Mucosa of gallbladder (tissue), 1 donor: ENCODE measurements around the gene RBM45. TPM values are rescaled to one million over a fixed set of nuclear protein-coding genes. Genes with fewer than 3 reads are reported as not detected.
"Not testable (repeated sequence)": the region's sequence is repeated elsewhere in the genome, so short reads cannot be mapped to it uniquely, and the experiment has no call there.

Experiments used
- DNase-seq: peaks from one replicate; pipeline ENCODE4 v3.0.0-alpha.2; 2020; ENCODE audit warnings: low spot score
- total RNA-seq: library from RNA; stranded (reverse); gene quantifications from one replicate; pipeline ENCODE4 v1.2.1, GENCODE V29; 2021
- donor health status: DM: no; HTN: no; CAD: no.

The RBM45 gene
- total RNA-seq, 1 donor from 2014 or later, result 9.3 TPM

DNA sequence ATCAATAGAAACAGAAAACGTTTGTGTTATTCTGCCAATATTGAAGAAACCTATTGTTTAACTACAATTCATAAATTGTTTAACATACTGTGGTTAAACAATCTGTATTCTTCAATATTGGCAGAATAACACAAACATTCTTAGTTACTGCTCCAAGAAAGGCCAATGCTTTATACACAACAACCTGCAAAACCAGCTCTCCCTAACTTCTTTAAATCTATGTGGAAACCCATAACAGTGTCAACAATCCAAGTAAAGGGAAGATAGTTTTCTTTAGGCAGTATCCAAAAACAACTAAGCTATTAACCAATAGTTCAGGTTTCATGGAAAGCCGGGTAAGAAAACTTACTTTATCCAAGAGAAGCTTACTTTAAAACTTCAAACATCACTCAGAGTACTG, 6.2 kb upstream of the RBM45 start:
- no peak for DNase-seq

DNA sequence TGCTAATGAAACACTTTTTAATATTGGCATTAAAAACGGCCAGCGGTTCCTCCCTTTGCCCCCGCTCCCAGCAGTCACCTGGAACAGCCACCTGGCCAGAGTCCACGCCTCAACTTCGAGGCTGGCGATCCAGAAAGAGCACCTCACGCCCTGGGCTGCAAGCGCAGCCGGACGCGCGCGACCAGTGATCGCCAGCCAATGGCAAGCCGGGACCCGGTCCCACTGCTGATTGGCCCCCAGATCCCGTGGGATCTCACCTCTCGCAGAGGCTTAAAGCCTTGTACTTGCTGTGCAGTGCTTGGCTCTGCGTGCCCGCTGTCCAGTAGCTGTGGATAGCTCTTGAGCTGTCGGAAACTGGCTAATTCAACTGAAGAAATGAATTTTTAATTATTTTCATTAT, 4.1 kb upstream of the RBM45 start:
- DNase-seq, result no peak

GRCh38 chr2:178109813-178110212, 2.4 kb upstream of the RBM45 start:
- no peak for DNase-seq

- DNase-seq, result no peak
Measured at GRCh38 chr2:178110681-178111080, 1.6 kb upstream of the RBM45 start.

DNA sequence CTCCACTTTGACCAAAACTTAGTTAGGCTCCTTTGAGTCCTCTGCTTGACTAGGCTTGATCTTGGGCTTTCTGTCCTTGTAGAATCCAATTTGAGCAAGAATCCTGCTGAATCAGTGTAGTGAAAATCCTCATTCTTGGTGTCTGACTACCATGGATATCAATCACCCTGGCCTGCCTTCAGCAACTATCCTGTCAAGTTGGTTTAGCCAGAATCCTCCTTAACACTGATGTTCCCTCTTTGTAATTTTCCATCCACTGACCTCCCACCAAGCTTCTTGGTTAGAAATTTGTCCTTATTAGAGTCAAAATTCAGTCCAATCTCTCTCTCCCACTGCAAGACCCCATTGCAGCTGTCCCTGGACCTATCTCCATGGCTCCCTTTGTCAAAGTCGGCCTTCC, 494 bp upstream of the RBM45 start:
- DNase-seq, result no peak

DNA sequence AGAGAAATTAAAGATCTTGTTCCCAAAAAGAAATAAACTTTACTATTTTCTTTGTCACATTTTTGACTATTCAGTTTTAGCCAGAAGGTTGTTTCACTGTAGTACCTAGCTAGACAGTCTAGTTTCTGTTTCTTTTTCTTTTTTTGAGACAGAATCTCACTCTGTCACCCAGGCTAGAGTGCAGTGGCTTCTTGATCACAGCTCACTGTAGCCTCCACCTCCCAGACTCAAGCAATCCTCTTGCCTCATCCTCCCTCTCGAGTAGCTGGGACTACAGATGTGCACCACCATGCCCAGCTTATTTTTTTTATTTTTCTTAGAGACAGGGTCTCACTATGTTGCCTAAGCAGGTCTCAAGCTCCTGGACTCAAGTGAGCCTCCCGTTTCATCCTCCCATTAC, 2.2 kb downstream of the RBM45 start:
- DNase-seq, result no peak

DNA sequence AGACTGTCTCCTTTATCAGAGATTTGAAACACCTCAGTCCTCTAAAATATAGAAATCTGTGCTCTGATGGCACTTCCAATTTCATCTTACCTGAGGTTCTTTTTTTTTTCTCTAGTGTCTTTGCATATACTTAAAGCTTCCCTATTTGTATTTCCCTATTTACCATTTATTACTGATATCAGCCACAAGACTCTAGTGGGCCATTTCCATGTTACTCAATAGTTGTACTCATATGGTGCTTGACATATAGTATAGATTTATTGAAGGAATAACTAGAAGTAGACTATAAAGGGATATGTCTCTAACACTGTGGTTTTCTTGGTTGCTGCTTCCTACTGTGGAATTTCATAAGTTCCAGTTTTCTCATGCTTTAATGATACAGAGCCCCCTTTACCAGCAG, 3.0 kb downstream of the RBM45 start:
- no peak for DNase-seq

- no peak for DNase-seq
Measured at GRCh38 chr2:178117725-178118124, 5.5 kb downstream of the RBM45 start.

GRCh38 chr2:178119179-178119922, 7.1 kb downstream of the RBM45 start:
- no peak for DNase-seq

DNA sequence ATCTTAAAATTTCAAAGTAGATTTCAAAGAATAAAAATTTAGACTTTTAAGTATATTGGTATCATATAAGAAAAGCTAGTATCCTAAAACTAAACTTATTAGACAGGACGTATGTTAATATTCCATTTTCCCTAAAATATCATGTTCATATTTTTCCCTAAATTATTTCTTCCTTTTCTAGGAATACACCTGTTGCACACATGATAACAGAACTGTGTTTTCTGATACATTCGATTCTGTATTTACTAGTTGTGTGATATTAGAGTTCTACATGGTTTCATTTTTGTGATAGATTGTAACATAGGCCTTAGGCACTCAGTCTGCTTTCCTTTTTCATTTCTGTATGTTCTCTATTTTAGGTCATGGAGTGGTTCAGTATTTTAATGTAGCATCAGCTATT, 10.9 kb downstream of the RBM45 start:
- DNase-seq, result no peak

DNA sequence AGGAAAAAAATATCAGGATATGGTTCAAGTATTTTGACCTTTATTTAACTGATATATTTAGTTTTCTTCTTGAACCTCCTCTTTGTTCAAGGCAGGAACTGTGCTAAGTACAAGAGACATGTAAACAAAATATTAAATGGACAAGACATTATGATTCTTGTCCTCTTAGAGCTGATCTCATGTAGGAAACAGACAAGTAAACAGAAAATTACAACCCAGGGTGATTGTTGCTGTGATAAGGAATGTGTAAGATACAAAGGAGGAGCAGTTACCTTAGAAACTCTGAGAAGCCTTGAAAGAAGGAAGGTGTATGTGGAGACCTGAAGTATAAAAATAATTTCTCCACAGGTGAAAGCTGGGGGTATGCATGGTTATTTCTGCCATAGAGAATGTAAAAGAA, 12.9 kb downstream of the RBM45 start:
- DNase-seq, result no peak

- no peak for DNase-seq
Measured at GRCh38 chr2:178125862-178126261, 13.6 kb downstream of the RBM45 start.

DNA sequence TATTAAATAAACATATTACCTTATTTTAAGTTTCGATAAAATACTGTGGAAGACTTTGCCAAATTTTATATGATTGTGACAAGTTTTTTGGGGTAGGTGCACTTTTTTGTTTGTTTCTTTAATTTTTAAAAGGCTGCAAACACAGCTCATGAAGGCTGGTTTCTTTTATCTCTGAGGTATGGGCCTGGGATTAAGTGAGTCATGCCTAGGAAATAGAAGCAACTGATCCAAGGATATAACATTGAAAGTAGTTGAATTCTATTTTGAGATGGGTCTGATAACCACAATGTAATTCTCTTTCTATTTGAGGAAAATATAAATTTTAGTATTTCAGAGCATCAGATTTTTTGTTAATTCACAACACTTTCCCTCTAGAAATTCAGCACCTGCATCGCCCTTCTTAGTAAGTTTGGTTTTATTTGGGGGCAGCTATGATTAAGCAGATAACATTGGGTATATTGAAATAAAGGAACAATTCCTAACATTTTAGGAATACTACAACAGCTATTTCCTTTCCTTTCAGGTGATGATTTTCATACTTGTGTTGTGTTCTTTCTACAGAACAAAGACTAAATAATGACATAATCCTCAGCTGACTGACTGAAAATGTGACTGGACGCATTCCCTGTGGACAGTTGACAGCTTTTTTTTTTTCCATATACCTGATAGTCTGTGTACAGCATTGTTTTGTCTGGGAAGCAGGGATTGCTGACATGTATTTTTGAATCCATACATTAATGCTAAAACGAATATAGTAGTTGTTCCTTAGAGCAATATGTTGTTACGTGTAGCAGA, 16.8 kb downstream of the RBM45 start:
- DNase-seq, result no peak

DNA sequence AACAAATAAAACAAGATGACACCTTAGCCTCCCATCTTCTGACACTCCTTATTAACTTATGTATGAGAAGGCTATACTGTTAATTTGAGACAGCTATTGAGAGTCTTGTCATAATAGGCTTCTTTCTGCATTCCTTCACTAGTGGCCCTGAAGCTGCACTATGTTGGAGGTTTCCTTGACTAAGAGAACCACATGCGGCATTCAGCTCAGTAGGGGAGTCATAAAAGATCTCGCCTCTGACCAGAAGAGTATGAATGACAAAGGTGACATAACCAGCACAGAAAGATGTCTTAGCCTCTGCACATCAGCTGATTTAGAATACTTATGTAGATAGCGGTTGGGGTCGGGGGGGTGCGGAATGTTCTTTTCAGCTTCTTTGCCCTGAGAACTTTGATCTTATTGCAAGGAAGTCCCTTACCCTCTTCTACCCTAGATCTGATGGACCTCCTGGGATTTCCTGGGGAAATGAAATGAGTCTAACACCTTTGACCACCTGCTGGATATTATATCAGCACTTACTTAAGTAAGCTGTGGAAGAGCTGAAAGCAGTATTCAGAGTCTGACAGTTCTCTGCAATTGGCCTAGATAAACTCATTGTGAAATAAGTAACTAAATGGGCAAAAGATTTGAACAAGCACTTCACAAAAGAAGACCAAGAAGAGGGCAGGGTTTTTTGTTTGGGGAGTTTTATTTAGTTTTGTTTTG, 24.2 kb downstream of the RBM45 start:
- no peak for DNase-seq

GRCh38 chr2:178142274-178143065, 30.2 kb downstream of the RBM45 start:
- no peak for DNase-seq

GRCh38 chr2:178143481-178143880, 31.2 kb downstream of the RBM45 start:
- DNase-seq, result no peak

DNA sequence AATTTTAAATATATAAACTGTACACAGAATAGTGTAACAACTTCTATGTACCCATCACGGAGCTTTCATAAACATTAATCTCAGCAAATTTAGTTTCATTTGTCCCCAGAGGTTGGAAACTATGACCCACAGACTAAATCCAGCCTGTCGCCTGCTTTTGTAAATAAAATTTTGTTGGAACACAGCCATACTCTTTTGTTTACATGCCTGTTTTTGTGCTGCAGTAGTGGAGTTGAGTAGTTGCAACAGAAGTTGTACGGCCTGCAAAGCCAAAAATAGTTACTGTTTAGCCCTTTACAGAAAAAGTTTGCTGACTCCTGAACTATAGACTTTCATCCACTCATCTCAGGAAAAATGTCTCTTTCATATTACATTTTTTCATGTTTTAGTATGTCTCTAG, 39.8 kb downstream of the RBM45 start:
- DNase-seq, result no peak

DNA sequence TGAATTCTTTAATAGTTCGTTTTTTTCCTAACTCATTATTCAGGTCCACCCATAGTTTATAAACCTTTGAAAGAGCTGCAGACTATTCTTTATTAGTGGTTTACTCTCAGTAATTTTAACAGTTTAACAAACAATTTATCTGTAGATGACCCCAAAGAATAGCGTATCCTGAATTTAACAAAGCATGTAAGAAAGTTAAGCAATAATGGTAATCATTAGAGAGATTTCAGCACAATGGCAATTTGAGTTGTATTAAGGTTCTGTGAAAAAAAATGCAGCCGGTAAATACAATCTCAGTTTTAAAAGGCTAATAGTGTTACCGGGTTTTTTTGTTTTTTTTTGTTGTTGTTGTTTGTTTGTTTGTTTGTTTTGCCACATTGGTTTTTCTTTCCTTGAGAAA, 40.3 kb downstream of the RBM45 start:
- DNase-seq, result no peak

DNA sequence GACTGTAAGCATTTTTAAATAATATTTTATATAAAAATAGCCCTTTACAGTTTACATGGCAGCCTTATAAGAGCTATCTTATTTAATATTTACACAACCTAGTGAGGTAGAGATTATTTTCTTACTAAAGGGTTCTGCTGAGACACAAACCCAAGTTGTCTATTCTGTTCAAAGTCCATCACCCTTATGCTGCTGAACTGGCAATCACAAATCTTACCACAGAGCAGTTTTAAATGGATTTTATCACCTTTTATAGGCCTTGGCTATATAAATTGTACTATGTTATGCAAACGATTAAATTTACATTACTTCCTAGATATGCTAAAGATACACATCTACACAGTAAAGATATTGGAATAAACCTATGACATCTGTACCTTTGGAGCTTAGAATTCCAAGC, 40.7 kb downstream of the RBM45 start:
- no peak for DNase-seq

- DNase-seq, result not testable (repeated sequence)
Measured at GRCh38 chr2:178153878-178154277, 41.6 kb downstream of the RBM45 start.

GRCh38 chr2:178155524-178155923, 43.3 kb downstream of the RBM45 start:
- no peak for DNase-seq

DNA sequence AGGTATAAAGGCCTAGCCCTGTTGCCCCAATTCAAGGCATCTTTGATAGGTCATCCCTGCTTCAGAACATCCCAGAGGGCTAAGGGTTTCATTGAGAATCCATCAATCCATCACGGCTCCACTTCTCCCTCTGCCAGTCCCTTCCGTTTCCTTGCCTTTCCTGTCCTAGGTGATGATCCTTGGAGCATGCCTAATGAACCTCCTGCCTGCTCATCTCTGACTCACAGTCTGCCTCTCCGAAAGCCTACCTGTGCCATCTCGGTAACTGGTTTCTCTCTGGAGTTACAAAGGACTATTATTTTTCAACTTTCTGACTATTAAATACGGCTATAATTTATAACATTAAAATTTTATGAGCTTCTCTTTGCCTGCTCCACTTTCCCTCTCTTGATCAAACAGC, 45.3 kb downstream of the RBM45 start:
- no peak for DNase-seq
